ENCODE results near the gene NUP214. TPM values are rescaled to one million over a fixed set of nuclear protein-coding genes. Genes with fewer than 3 reads are reported as not detected.

NUP214 gene
- total RNA-seq, 1 experiment from 2014 or later, result 35.5 TPM

- intact Hi-C loops (cut with micrococcal nuclease), result no loop called here
- Histone ChIP-seq H4K20me1 (ENCODE audit: insufficient read depth) (no peaks in the 10 kb centered on the region), H3K4me1 (ENCODE audit: control insufficient read depth in 1 of 2, insufficient read depth in 2 of 2, low read length in 2 of 2) (no peaks in the 10 kb centered on the region), H3K27me3 (ENCODE audit: insufficient read depth, low read length) (no peaks in the 10 kb centered on the region), H3K79me2 (ENCODE audit: insufficient read depth, low read length) (peaks cover 27% of the 10 kb centered on the region; the same call in 1 of the 2 replicates), H3K9me2 (ENCODE audit: insufficient read depth) (no peaks in the 10 kb centered on the region), H3K4me2 (ENCODE audit: low read length) (no peak overlapping the region), H3K27ac (ENCODE audit: low read depth, low read length) (no peak overlapping the region), H3K9ac (ENCODE audit: low read length) (no peak overlapping the region), H2AFZ (ENCODE audit: low read depth, low read length, poor library complexity, severe bottlenecking) (no peak overlapping the region), H3K9me3 (ENCODE audit: control insufficient read depth in 1 of 2, insufficient read depth in 1 of 2, low read depth in 1 of 2, low read length in 2 of 2) (no peaks in the 10 kb centered on the region), H3K36me3 (ENCODE audit: control insufficient read depth in 1 of 2, insufficient read depth in 2 of 2, low read length in 2 of 2) (peaks cover 32 to 33% of the 10 kb centered on the region in 2 experiments; a peak in 3 of 4 replicates), H3K4me3 (replicated peaks in 1 of 2; ENCODE audit: low read depth in 1 of 2, low read length in 2 of 2) (no peak overlapping the region)
- ChIA-PET RAD21 (ENCODE audit: low non-redundant PET in 1 of 2, low total read pairs in 2 of 2, uncharacterized antibody in 2 of 2, unreplicated experiment in 2 of 2) (no interaction called here), CTCF (no interaction called here), POLR2A (no interaction called here)
- TF ChIP-seq POLR2AphosphoS5 (IDR thresholded peaks at IDR 0.05; ENCODE audit: low read depth, low read length), result no peak
- TF ChIP-seq ZFX (IDR thresholded peaks at IDR 0.05), result no peak
- no peak for TF ChIP-seq SIN3A (IDR thresholded peaks at IDR 0.05; ENCODE audit: low read depth)
- no peak for TF ChIP-seq JUND (IDR thresholded peaks at IDR 0.05)
- TF ChIP-seq ZNF274 (IDR thresholded peaks at IDR 0.05; ENCODE audit: low read depth, low read length), result no peak
- TF ChIP-seq ATF3 (IDR thresholded peaks at IDR 0.05), result no peak
- no peak for TF ChIP-seq SRF (IDR thresholded peaks at IDR 0.05; ENCODE audit: low read depth)
- no peak for TF ChIP-seq EZH2 (IDR thresholded peaks at IDR 0.05)
- ATAC-seq (no peak), DNase-seq (ENCODE audit: low read depth, low spot score) (no peak)
- BruUV-seq (replicated peaks), result no TSS peak
Observed at GRCh38 chr9:131173995-131174394, 48.6 kb downstream of the NUP214 start.

GRCh38 chr9:131174681-131175239 is 49.4 kb downstream of the NUP214 start:
- peaks cover 37 to 38% of the 10 kb centered on the region in 2 experiments; a peak in 3 of 4 replicates for H3K36me3 ChIP-seq (ENCODE audit: control insufficient read depth in 1 of 2, insufficient read depth in 2 of 2, low read length in 2 of 2)
- TF ChIP-seq MAX (IDR thresholded peaks at IDR 0.05), result no peak
- no peak for TF ChIP-seq ATF3 (IDR thresholded peaks at IDR 0.05)
- no peak for TF ChIP-seq SP1 (IDR thresholded peaks at IDR 0.05; ENCODE audit: low read depth)
- TF ChIP-seq TCF7L2 (IDR thresholded peaks at IDR 0.05; ENCODE audit: borderline replicate concordance, extremely low read depth, insufficient read depth, insufficient read length), result no peak
- TF ChIP-seq CTCF (IDR thresholded peaks at IDR 0.05 in 2 of 3, conservative IDR thresholded peaks at IDR 0.05 in 1 of 3; ENCODE audit: borderline replicate concordance in 1 of 3, insufficient read depth in 1 of 3, low read depth in 2 of 3, low read length in 2 of 3), result no peak
- TF ChIP-seq CBX3 (IDR thresholded peaks at IDR 0.05; ENCODE audit: low read depth), result no peak
- no peak for TF ChIP-seq EZH2 (IDR thresholded peaks at IDR 0.05)
- TF ChIP-seq ZFX (IDR thresholded peaks at IDR 0.05), result no peak
- no peak for TF ChIP-seq ELF1 (IDR thresholded peaks at IDR 0.05; ENCODE audit: borderline replicate concordance, low read depth)
- TF ChIP-seq EZH2phosphoT487 (IDR thresholded peaks at IDR 0.05; ENCODE audit: borderline replicate concordance), result no peak
- no peak for TF ChIP-seq ZBTB33 (IDR thresholded peaks at IDR 0.05; ENCODE audit: extremely low read depth, insufficient replicate concordance, low read length)
- no peak for TF ChIP-seq SRF (IDR thresholded peaks at IDR 0.05; ENCODE audit: low read depth)
- TF ChIP-seq EGR1 (IDR thresholded peaks at IDR 0.05; ENCODE audit: low read depth), result no peak

More at GRCh38 chr9:131174681-131175239, 49.4 kb downstream of the NUP214 start:
- Histone ChIP-seq H4K20me1 (ENCODE audit: insufficient read depth) (no peaks in the 10 kb centered on the region), H3K4me1 (ENCODE audit: control insufficient read depth in 1 of 2, insufficient read depth in 2 of 2, low read length in 2 of 2) (no peaks in the 10 kb centered on the region), H3K27ac (ENCODE audit: low read depth, low read length) (no peak overlapping the region), H3K9ac (ENCODE audit: low read length) (no peak overlapping the region), H2AFZ (ENCODE audit: low read depth, low read length, poor library complexity, severe bottlenecking) (no peak overlapping the region), H3K4me3 (replicated peaks in 1 of 2; ENCODE audit: low read depth in 1 of 2, low read length in 2 of 2) (no peak overlapping the region), H3K9me3 (ENCODE audit: control insufficient read depth in 1 of 2, insufficient read depth in 1 of 2, low read depth in 1 of 2, low read length in 2 of 2) (no peaks in the 10 kb centered on the region), H3K9me2 (ENCODE audit: insufficient read depth) (no peaks in the 10 kb centered on the region), H3K4me2 (ENCODE audit: low read length) (no peak overlapping the region), H3K79me2 (ENCODE audit: insufficient read depth, low read length) (peaks cover 23% of the 10 kb centered on the region; the same call in 1 of the 2 replicates), H3K27me3 (ENCODE audit: insufficient read depth, low read length) (no peaks in the 10 kb centered on the region)
- ATAC-seq (no peak), DNase-seq (ENCODE audit: low read depth, low spot score) (no peak)
- RAD21 ChIA-PET (ENCODE audit: low non-redundant PET in 1 of 2, low total read pairs in 2 of 2, uncharacterized antibody in 2 of 2, unreplicated experiment in 2 of 2), result no interaction called here
- intact Hi-C loops (cut with micrococcal nuclease), result no loop called here
- CTCF ChIA-PET, result no interaction called here
- BruUV-seq (replicated peaks), result no TSS peak
- POLR2A ChIA-PET, result no interaction called here
